GM18517 (cell line): ENCODE results near the gene MRPL40.

ENCODE experiments used
- ATAC-seq: cut with Tn5 transposase; IDR thresholded peaks from one replicate; pipeline ENCODE4 v1.9.1; 2021; ENCODE audit warnings: mild to moderate bottlenecking, moderate library complexity; ENCODE audit not compliant: unreplicated experiment

The MRPL40 gene

GRCh38 chr22:19460036-19460435 is 27.7 kb downstream of the MRPL40 start:
- ATAC-seq = no peak

- ATAC-seq = no peak
These were observed 29.2 kb downstream of the MRPL40 start for GRCh38 chr22:19461506-19461905.

- no peak for ATAC-seq
These were observed 30.7 kb downstream of the MRPL40 start for GRCh38 chr22:19463008-19463407.

GRCh38 chr22:19463491-19464469 is 31.4 kb downstream of the MRPL40 start:
- no peak for ATAC-seq

GRCh38 chr22:19464546-19464945 is 32.2 kb downstream of the MRPL40 start:
- ATAC-seq = no peak

- no peak for ATAC-seq
These were observed 32.6 kb downstream of the MRPL40 start for GRCh38 chr22:19464975-19465374.

- ATAC-seq = no peak
These were observed 33.9 kb downstream of the MRPL40 start for GRCh38 chr22:19466126-19466716.

GRCh38 chr22:19466848-19467752 is 34.8 kb downstream of the MRPL40 start:
- no peak for ATAC-seq

GRCh38 chr22:19467912-19468311 is 35.6 kb downstream of the MRPL40 start:
- ATAC-seq = no peak

- no peak for ATAC-seq
These were observed 37.1 kb downstream of the MRPL40 start for GRCh38 chr22:19469421-19469820.

- no peak for ATAC-seq
These were observed 37.7 kb downstream of the MRPL40 start for GRCh38 chr22:19470010-19470409.

- no peak for ATAC-seq
These were observed 39.2 kb downstream of the MRPL40 start for GRCh38 chr22:19471572-19471971.

- ATAC-seq = no peak
These were observed 39.9 kb downstream of the MRPL40 start for GRCh38 chr22:19472233-19472632.

GRCh38 chr22:19473578-19473977 is 41.2 kb downstream of the MRPL40 start:
- ATAC-seq = no peak

GRCh38 chr22:19476023-19476422 is 43.7 kb downstream of the MRPL40 start:
- ATAC-seq = no peak

- no peak for ATAC-seq
These were observed 45.1 kb downstream of the MRPL40 start for GRCh38 chr22:19477321-19478044.

GRCh38 chr22:19478045-19478900 is 45.9 kb downstream of the MRPL40 start:
- no peak for ATAC-seq

- peak; percentile 41 for ATAC-seq
These were observed 46.6 kb downstream of the MRPL40 start, which contains the start of gene UFD1 for GRCh38 chr22:19478901-19479354. Gene UFD1, minus strand, starts transcription at chr22:19479193. Its CDS starts 108 bp downstream, at chr22:19479085.
